Stimulated activated CD4-positive, alpha-beta T cell treated with anti-CD3 and anti-CD28 coated beads, Interleukin-2, amount 100 ng/mL, for 4 hours (primary cell): ENCODE results near the gene TTLL1.

Experiments used
- DNase-seq: peaks from one replicate; pipeline ENCODE4 v3.0.0-alpha.2; 2020; ENCODE audit warnings: low read depth

The TTLL1 gene

GRCh38 chr22:43088984-43089717 is at the start of gene TTLL1:
Gene TTLL1 (minus strand): TSS chr22:43089391. CDS start chr22:43075586, 13,805 bp downstream.
- peak; percentile 77 for DNase-seq

GRCh38 chr22:43136801-43137200 is 47.6 kb upstream of the TTLL1 start:
- no peak for DNase-seq

- peak; percentile 18 for DNase-seq
These were observed 47.1 kb upstream of the TTLL1 start for GRCh38 chr22:43136255-43136654.

DNA sequence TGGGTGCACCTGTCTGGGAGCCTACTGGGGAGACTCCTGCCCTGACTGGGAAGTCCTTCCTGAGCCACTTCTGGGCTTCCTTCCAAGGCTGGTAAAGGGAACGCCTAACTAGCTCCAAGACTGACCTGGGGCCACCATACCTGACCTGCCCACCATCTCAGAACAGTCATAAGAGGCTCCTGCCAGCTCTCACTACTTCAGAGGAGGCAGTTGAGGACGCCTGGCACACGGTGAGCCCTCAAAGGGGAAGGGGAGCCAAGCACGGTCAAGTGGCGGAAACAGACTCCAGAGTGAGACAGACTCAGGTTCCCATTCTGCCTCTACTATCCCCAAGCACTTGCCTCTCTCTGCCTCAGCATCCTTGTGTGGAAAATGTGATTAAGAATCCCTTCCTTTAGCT is 46.4 kb upstream of the TTLL1 start:
- no peak for DNase-seq

DNA sequence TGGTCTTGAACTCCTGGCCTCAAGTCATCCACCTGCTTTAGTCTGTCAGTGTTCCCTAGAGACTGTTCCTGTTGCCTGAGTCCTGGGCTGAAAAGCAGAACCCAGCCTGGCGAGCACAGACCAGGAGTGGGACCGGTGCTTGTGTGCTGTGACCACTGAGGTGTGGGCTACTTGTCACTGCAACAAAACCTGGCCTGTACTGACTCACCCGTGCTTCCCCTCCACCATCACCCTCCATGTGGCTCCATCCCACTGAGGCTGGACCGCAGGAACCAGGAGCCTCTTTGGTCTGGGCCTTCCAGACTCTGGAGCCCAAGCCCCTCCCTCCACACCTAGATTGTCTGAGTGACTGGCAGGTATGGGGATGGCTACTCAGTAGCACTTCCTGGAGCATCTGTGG is 45.4 kb upstream of the TTLL1 start:
- no peak for DNase-seq

- DNase-seq = no peak
These were observed 44.2 kb upstream of the TTLL1 start for GRCh38 chr22:43133401-43133800.

DNA sequence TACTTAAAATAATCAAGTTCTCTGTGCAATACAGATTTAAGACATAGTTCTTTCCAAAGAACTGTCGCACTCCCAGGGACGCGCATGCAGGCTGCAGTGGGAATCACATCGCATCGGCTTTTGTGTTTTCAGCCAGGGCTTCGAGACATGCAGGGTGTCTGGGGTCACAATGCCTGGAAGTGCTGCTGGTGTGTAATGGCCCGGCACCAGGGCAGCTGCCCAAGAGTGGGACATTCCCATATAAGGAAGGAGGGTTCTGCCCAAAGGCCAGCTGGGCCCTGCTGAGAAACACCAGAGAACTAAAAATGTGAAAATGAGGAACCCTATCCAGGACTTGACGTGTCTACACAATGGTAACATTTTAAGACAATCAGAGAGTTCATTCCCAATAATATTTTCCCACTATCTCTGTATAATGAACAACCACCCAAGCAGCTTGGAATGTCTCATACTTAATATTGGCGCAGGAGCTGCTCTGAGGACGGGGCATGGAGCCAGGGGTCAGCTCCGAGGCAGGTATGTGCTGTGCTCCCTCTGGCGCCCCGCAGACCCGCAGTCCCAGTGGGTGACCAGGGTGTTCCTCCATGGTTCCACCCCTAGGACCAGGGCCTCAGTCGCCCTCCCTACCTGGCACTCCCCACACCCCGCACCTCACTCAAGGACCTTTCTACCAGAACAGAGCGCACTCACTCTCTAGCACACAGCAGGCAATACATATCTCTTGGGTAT is 42.7 kb upstream of the TTLL1 start:
- DNase-seq = no peak

DNA sequence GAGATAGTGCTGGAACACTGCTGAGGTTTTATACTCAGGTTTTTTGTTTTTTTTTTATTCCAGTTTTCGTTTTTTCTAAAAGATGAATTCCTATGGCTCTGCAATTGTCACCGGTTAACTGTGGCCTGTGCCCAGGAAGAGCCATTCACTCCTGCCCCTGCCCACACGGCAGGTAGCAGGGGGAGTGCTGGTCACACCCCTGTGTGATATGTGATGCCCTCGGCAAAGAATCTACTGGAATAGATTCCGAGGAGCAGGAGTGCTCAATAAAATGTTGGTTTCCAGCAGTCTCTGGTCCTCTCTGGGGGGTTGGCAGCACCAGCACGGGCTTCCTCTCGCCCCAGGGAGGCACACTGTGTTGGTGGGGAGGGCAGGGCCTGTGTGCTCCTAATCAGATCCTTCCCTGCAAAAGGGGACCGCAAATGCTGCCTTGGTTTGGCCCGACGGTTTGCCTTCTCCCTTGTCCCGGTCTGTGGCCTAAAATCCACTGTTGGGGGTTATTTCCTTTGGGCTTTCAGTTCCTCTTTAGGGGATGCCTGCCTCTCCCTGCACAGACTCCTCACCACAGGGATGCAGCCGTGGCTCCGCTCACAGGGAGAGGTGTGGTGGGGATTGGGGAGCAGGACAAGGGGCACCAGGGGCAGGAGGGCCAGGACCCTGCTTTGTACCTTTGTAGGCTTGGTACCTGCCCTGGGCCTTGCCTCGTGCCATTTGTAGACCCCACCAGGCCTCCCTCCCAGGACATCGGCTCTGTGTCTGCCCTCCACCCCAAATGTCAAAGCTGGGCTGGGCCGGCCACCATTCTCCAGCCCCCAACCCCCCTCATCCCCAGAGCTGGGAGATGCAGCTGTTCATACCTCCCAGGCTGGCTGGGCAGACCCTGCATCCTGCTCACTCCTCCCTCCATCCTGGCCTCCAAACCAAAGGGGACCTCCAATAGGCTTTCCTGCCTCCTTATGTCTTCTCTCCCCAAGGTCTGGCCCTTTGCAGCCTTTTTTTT is 40.5 kb upstream of the TTLL1 start:
- DNase-seq = no peak

DNA sequence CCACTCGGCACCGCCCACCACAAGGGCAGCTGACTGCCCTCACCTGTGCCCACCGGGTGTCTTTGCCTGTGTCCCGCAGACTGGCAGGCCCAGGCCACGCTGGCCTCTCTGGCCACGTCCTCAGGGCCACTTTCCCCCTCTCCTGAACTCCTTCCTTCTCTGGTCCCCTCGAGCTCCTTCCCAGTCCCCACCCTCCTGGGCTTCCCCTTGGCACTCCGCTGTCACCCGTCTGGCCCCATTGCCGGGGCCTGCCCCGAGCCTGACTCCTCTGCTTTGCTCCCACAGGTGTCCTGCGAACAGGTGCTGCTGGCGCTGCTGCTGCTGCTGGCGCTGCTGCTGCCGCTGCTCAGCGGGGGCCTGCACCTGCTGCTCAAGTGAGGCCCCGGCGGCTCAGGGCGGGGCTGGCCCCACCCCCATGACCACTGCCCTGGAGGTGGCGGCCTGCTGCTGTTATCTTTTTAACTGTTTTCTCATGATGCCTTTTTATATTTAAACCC is 39.8 kb upstream of the TTLL1 start:
- DNase-seq = no peak

- DNase-seq = no peak
These were observed 38.9 kb upstream of the TTLL1 start for GRCh38 chr22:43128116-43128515.

DNA sequence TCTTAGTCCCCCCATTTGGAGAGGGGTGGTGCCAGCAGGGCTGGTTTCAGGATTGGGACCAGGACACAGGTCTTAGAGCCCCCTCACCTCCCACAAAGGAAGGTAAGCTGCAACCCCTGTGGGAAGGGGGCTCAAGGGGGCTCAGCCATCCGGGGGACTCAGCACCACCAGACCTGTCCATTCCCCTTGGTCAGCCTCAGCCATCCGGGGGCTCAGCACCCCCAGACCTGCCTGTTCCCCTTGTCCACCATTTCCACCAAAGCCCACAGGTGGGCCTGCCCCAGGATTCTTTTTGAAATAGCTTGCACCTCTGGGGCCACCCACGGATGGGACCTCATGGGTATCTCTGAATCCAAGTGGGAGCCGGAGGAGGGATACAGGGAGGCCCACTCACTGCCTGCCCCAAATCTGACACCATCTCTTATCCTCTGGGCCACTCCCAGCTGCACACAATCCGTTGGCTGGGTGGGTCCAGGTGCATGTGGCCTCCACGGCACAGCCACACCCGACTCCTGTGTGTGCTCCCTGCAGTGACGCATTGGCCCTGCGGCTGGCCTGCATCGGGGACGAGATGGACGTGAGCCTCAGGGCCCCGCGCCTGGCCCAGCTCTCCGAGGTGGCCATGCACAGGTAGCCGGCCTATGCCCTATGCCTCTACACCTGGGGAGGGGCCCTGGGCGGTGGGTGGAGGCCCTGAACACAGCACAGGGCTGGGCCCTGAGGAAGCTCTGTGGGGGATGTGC is 38.1 kb upstream of the TTLL1 start:
- DNase-seq = no peak

DNA sequence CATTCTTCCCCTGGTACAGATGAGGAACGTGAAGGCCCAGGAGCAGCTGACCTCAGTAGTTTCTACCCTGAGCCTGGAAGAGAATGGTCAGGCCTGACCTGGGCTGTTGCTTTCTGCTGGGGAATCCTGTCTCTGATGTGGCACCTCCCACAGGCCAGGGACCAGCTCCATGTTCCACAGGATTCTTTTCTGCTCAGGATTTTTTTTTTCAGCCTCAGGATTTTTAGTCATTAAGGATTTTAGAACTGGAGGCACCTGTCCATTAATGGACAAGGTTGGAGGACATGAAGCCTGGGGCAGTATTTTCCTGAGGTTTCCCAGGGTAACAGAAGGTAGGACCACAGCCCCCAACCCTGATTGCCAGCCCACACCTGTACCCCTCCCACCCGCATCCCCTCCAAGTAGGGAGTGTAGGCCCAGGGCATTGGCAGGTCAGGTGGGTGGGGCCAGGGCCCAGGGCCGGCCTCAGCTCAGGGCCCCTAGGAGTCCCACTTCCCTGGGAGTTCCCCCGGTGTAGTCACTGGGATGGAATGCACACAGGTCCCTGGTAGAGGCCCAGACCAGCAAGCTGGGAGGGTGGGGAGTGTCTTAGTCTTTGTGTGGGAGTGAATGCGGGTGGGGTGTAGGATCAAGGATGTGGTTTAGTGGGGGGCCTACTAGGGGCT is 37.4 kb upstream of the TTLL1 start:
- no peak for DNase-seq

DNA sequence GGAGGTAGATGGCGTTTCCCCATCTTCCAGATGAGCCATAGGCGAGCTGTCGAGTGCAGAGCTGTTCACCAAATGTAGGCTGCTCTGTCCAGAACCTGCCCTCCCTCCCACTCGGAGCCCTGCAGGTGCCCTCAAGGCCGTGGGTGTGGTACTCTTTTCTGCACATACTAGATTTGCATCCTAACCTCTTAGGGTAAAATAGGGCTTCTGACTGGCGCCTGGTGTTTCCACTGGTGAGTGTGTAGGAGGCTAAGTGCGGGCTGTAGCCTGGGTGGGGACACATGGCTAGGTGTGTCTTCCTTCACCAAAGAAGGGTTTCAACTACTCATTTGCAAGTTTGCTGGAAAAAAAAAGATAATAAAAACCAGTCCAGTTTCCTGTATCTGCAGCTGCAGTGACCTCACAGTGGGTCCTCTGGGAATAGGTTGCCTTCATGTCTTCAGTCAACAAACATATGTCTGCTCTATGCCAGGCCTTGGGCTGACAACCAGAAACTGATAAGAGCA is 29.8 kb upstream of the TTLL1 start:
- DNase-seq = no peak

DNA sequence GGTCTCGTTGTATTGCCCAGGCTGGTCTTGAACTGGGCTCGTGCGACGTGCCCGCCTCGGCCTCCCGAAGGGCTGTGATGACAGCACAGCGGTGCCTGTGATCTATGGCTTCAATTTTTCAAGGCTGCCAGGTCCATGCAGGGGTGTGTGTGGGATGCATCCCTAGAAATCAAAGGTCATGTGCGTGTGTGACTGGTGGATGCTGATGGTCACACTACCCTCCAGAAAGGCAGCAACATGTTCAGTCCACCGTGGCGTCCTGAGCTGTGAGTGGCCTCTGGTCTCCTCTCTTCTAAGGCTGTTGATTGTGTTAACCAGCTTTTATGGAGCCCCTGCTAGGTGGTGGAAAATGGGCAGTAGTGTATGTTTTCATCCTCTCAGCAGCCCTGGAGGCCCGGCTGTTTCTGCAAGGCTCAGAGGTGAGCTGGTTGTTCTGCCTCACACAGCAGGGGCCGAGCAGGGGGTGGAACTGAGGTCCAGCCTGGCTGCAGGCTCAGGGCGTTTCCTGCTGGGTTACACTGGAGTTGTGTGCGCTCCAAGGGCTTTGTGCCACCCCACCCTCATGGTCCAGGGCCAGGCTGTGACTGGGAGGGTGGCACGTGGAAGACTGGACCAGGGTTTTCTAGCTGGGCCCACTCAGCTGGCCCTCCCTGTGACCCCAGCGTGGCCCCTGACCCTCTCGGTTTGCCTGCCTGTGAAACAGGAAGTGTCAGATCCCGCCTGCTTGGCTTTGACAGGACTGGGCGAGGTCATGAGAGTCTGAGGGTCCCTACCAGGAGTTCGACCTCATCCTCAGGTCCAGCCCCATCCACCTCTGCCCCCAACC is 29.0 kb upstream of the TTLL1 start:
- DNase-seq = no peak

- no peak for DNase-seq
These were observed 27.7 kb upstream of the TTLL1 start for GRCh38 chr22:43116932-43117331.

GRCh38 chr22:43114958-43115357 is 25.8 kb upstream of the TTLL1 start:
- no peak for DNase-seq

GRCh38 chr22:43113526-43114251 is 24.5 kb upstream of the TTLL1 start:
- DNase-seq = no peak

DNA sequence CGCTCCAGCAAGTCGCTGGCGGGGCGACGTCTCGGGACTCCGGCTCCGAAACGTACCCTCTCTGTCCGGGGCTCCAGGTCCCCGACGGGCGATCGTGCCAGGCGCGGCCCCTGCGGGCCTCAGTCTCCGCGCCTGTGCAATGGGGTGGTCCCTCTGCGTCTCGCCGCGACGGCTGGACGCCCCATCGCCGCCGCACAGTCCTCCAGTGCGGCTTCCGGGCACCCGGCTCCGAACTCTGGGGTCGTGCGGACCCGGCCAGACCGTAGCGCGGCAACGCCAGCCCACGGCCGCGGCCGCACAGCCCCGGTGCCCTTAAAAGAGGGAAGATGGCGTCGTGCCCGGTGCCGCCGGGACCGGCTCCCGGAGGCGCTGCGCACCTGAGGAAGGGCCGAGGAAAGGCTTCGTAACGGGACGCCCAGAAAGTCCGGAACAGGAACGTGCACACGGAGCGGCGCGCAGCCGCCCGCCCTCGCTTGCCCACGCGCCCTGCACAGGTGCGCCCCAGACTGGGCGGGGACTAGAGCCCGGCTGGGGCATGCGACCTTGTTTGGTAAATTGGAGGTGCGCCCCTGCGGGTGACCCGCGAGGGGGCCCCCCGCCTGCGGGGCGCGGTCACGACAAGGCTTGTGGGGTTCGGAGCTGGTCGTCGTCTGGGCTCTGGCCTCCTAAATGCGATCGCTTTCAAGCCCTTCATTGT is 21.9 kb upstream of the TTLL1 start:
- DNase-seq = peak; percentile 48
